ENCODE data around the gene CD53.

Gene CD53

DNA sequence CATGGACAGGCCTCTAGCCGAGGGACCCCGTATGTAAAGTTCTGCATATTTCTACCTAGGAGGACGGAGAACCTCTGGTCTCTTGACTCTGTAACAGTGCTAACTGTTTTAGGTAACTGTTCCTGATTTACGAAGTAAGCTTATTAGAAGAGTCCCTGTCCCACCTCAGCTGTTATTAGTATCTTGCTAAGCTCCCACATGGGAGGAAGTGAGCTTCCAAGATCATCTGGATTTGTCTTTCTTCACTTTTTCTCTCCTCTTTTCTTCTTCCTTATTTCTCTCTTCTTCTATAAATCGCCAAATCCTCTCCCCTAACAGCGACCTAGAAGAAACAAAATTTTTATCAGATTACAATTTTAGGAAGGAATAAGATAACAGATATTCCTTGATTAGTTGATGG, 4.4 kb downstream of the CD53 start:
- no peak for DNase-seq (ENCODE audit: low read depth)
- TF ChIP-seq, protein P1, sequence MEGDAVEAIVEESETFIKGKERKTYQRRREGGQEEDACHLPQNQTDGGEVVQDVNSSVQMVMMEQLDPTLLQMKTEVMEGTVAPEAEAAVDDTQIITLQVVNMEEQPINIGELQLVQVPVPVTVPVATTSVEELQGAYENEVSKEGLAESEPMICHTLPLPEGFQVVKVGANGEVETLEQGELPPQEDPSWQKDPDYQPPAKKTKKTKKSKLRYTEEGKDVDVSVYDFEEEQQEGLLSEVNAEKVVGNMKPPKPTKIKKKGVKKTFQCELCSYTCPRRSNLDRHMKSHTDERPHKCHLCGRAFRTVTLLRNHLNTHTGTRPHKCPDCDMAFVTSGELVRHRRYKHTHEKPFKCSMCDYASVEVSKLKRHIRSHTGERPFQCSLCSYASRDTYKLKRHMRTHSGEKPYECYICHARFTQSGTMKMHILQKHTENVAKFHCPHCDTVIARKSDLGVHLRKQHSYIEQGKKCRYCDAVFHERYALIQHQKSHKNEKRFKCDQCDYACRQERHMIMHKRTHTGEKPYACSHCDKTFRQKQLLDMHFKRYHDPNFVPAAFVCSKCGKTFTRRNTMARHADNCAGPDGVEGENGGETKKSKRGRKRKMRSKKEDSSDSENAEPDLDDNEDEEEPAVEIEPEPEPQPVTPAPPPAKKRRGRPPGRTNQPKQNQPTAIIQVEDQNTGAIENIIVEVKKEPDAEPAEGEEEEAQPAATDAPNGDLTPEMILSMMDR (IDR thresholded peaks at IDR 0.05; ENCODE audit: insufficient read depth, low read depth, low read length, missing control alignments), result no peak
- H3K4me3 ChIP-seq (ENCODE audit: low read depth, low read length), result peak overlapping the region; percentile 82

DNA sequence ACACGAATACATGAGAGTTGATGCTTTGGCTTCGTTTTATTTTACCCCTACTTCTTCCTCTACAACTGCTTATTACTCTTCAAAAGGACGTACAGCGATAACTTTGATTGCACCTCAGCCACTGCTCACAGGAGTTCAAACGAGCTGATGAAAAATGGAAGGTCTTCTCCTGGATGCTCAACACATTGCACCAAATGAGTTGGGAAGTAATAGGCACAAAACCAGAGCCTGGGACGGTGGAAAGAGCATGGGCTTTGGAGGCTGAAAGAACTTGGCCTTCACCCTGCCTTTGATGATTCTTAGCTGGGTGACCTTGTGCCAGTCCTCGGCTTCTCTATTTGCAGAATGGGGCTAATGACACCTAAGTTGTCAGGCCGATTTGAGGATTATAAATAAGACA, 4.8 kb downstream of the CD53 start:
- peak overlapping the region; percentile 82 for H3K4me3 ChIP-seq (ENCODE audit: low read depth, low read length)
- TF ChIP-seq, protein P1 (IDR thresholded peaks at IDR 0.05; ENCODE audit: insufficient read depth, low read depth, low read length, missing control alignments), result no peak
- DNase-seq (ENCODE audit: low read depth), result no peak

DNA sequence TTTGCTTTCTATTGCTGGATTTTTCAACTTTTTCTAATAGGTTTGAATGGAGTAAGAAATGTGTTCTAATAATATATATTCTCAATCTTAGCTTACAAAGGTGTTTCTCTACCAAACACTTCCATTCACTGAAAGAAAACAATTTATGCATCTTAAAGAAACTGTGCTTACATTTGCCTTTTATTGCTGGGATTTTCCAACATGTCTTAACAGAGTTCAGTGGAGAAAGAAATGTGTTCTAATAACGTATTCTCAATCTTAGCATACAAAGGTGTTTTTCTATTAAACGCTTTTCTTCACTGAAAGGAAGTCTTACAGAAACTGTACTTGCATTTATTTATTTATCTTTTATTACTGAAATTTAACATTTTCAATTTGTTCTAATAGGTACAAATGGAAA, 5.6 kb downstream of the CD53 start:
- no peak for DNase-seq (ENCODE audit: low read depth)
- TF ChIP-seq, protein P1 (IDR thresholded peaks at IDR 0.05; ENCODE audit: insufficient read depth, low read depth, low read length, missing control alignments), result no peak
- H3K4me3 ChIP-seq (ENCODE audit: low read depth, low read length), result peak overlapping the region; percentile 82

DNA sequence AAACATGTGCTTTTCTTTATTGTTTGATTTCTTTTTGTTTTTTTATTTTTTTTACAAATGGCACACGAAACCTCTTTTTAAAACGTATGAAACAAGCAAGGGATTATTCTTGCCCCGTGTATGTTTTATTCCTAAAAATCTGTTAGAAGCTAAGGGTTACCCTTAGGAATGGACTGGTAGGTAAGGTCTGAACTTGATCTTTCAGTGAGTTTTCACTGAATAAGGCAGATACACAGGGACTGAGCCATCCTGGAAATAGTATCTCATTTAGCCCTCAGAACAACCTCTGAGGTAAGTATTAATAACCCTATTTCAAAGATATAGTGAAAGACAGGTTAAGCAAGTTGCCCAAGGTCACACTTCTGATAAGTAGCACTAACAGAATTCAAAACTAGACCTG, 6.0 kb downstream of the CD53 start:
- DNase-seq (ENCODE audit: low read depth), result no peak
- peak overlapping the region; percentile 82 for H3K4me3 ChIP-seq (ENCODE audit: low read depth, low read length)
- TF ChIP-seq, protein P1 (IDR thresholded peaks at IDR 0.05; ENCODE audit: insufficient read depth, low read depth, low read length, missing control alignments), result no peak

DNA sequence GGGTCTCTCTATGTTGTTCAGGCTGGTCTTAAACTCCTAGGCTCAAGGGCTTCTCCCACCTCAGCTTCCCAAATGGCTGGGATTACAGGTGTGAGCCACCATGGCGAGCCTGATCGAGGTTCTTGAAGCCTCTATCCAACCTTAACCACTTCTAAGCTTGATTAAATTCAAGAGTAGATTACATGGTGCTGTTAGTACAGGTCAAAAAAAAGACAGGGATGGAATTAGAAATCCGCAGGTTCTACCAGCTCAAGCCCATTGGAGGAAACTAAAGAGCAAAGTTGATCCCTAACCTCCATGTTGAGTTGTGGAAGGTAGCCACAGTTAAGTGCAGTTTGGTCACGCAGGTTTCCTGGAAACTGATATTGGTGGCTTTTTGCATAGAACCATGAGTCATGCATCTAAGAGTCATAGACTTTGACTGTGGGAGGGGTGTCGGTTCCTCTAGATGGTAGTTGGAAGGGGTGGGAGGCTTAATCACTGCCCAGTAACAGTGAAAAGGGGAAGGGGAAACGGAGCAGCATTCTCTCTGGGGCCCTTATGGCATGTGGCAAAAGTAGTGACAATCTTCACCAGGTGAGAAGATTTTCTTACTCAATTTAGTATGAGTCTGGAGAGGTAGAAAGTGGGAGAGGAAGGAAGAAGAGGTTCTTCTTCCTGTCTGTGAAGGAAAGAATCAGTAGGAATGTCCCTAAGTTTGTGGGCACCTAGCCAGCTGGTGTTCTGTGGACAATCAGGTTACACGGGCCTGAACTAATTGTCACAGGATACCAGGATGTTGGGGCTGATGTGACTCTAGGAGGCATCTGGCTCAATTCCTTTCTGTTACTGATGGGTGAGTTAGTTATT, 7.0 kb downstream of the CD53 start:
- TF ChIP-seq, protein P1 (IDR thresholded peaks at IDR 0.05; ENCODE audit: insufficient read depth, low read depth, low read length, missing control alignments), result no peak
- H3K4me3 ChIP-seq (ENCODE audit: low read depth, low read length), result peak overlapping the region; percentile 82

DNA sequence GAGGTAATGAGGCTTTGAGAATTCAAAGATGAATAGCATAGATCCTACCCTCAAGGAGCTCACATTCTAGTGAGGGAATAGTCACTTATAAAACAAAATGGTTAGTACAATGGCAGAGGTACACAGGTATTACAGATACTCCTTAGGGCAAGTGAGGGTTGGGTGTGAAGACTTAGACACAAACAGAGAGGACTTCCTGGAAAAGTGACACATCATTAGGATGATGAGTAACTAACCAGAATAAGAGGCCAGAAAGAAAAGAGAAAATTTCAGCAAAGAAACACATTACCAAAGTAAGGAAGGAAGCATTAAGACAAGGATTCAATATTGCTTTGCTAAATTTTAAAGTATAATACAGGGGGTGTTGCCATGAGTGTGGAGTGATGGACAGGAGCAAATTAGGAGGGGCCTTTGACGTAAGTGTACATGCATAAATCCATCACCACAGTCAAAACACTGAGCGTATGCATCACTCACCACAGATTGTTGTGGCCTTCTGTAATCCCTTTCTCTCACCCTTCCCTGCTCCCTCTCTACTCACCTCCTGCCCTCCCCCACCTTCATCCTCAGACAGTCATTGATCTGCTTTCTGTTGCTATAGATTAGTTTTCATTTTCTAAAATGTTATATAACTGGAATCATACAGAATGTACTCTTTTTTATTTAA, 7.9 kb downstream of the CD53 start:
- TF ChIP-seq, protein P1 (IDR thresholded peaks at IDR 0.05; ENCODE audit: insufficient read depth, low read depth, low read length, missing control alignments), result no peak
- DNase-seq (ENCODE audit: low read depth), result peak; percentile 36
- peak overlapping the region; percentile 25; the same call in 1 of the 2 replicates for H3K4me3 ChIP-seq (ENCODE audit: low read depth, low read length)

More for the DNA sequence above, 7.0 kb downstream of the CD53 start:
- DNase-seq (ENCODE audit: low read depth), result peak; percentile 74

Measured in GM12865 (cell line).